SK-N-SH (cell line): ENCODE data around the gene UQCR10. TPM values are rescaled to one million over a fixed set of nuclear protein-coding genes. Genes with fewer than 3 reads are reported as not detected.

ENCODE experiments used
- EP300 ChIP-seq, 2 experiments: IDR thresholded peaks; 2 replicates each; pipeline versions ENCODE4 v1.4.0 to v1.6.1; 2012; ENCODE audit warnings: borderline replicate concordance in 1 of 2, low read depth in 1 of 2, low read length in 1 of 2
- GATA2 ChIP-seq: sonication (generic); formaldehyde crosslinking; IDR thresholded peaks from 2 replicates; pipeline ENCODE4 v1.5.0; 2020; ENCODE audit warnings: mild to moderate bottlenecking, missing genetic modification reagents
- RXRA ChIP-seq: IDR thresholded peaks from 2 replicates; pipeline ENCODE4 v1.4.0; 2012; ENCODE audit warnings: low read depth, mild to moderate bottlenecking, borderline replicate concordance
- SMC3 ChIP-seq: IDR thresholded peaks from 2 replicates; pipeline ENCODE4 v1.6.1; 2012; ENCODE audit warnings: low read depth, low read length, improper control_type of control experiment
- polyA plus RNA-seq, 3 experiments: library from polyadenylated mRNA; depleted of rRNA; stranded (reverse); fragments of >200 nt; gene quantifications; 2 replicates each; pipeline ENCODE4 v1.2.3, GENCODE V29; 2012
- small RNA-seq, 7 experiments: library from RNA; depleted of rRNA; stranded (forward); fragments of <200 nt; gene quantifications; one replicate each; pipeline ENCODE3, GENCODE V24; 2012

UQCR10 gene
- polyA plus RNA-seq, 1 of the 3 experiments (the other 2 are of a cell fraction), result 248 TPM

- TF ChIP-seq RXRA (no peak), EP300 (IDR thresholded peaks at IDR 0.05; ENCODE audit: borderline replicate concordance in 1 of 2, low read depth in 1 of 2, low read length in 1 of 2) (no peak), SMC3 (no peak), GATA2 (CRISPR knock-in tag) (no peak)
Observed at GRCh38 chr22:29819501-29819900, 52.3 kb downstream of the UQCR10 start (continued).

Small RNA genes within 50 kb of the gene (small RNA-seq; reads per million reads assigned to genes)
- gene RF00019, result 0 reads per million in 7 experiments

Other genes starting within 250 kb of the UQCR10 start
- gene THOC5, start 213.6 kb upstream of the UQCR10 start, polyA plus RNA-seq (2012; rRNA removed), result 95.9 and 141 TPM in 2 replicates
- 86.3 and 109 TPM in 2 replicates for gene NIPSNAP1, start 186.3 kb upstream of the UQCR10 start, polyA plus RNA-seq (2012; rRNA removed)
- 43.8 and 44.1 TPM in 2 replicates for gene NF2, start 163.7 kb upstream of the UQCR10 start, polyA plus RNA-seq (2012; rRNA removed)
- 0.72 and 0.73 TPM in 2 replicates for gene CABP7, start 47.4 kb upstream of the UQCR10 start, polyA plus RNA-seq (2012; rRNA removed)
- gene ZMAT5, start 362 bp upstream of the UQCR10 start, polyA plus RNA-seq (2012; rRNA removed), result 33.5 and 35.0 TPM in 2 replicates
- gene ASCC2, start 70.9 kb downstream of the UQCR10 start, polyA plus RNA-seq (2012; rRNA removed), result 78.6 and 82.0 TPM in 2 replicates
- 20.4 and 26.0 TPM in 2 replicates for gene MTMR3, start 115.8 kb downstream of the UQCR10 start, polyA plus RNA-seq (2012; rRNA removed)